Ramos (cell line): ENCODE data around the gene APOBEC2.

Experiments used
- in situ Hi-C: fragments of 300-500 bp; cut with MboI; formaldehyde crosslinking; loops from one replicate; pipeline ENCODE4 v1.14.3; 2022; ENCODE audit warnings: low sequenced_read_pairs; ENCODE audit not compliant: unreplicated experiment

The APOBEC2 gene

DNA sequence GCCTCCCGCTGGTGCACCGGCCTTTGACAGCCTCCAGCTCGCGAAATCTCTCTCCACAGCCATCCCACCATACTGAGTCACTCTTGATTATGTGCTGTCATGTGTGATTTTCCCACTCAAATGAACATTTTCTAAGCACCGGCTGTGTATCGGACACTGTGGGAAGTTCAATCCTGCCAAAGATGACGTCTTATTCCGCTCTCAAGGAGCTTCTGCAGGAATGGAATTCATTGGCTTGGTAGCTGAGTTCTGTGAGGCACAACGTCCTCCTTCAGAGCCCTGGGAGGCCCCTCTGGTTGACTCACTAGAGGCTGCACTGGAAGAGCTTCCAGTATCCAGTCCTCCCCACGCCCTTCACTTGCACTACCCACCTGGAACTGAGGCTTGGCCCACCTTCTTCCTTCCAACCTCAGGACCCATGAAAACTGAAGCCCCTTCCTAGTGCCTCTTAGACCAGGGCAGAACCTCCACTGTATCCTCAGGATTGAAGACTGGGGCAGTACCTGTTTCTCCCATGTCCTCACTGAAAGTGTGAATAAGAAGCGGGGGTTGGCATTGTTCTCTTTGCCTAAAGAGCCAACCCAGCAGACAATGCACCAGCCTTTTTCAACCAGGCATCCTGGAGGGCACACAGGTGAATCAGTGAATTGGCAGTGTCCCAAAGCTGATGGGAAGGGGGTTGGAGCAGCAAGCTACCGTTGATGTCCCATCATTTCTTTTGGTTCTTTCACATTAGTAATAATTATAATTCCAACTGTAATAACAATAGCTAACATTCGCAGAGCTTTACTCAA, 15.7 kb upstream of the APOBEC2 start:
- in situ Hi-C loops = no loop called here

DNA sequence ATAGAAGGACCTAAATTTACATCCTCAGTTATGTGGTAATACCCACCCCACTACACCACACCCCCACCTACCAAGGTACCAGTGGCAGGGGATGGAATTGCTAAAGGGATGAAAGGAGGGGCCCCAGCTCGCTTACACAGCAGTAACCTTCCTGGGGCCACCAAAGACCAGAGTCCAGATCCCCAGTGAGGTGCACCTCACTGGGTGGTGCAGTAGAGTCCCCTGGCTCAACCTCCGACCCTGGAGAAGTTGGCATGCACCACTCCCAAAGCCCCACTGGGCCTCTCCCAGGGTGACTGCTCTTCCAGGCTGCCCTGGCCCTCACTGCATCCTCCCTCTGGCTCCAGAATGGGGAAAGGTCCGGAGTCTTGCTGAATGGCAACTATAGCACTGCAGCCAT, 14.8 kb upstream of the APOBEC2 start:
- in situ Hi-C loops = no loop called here

DNA sequence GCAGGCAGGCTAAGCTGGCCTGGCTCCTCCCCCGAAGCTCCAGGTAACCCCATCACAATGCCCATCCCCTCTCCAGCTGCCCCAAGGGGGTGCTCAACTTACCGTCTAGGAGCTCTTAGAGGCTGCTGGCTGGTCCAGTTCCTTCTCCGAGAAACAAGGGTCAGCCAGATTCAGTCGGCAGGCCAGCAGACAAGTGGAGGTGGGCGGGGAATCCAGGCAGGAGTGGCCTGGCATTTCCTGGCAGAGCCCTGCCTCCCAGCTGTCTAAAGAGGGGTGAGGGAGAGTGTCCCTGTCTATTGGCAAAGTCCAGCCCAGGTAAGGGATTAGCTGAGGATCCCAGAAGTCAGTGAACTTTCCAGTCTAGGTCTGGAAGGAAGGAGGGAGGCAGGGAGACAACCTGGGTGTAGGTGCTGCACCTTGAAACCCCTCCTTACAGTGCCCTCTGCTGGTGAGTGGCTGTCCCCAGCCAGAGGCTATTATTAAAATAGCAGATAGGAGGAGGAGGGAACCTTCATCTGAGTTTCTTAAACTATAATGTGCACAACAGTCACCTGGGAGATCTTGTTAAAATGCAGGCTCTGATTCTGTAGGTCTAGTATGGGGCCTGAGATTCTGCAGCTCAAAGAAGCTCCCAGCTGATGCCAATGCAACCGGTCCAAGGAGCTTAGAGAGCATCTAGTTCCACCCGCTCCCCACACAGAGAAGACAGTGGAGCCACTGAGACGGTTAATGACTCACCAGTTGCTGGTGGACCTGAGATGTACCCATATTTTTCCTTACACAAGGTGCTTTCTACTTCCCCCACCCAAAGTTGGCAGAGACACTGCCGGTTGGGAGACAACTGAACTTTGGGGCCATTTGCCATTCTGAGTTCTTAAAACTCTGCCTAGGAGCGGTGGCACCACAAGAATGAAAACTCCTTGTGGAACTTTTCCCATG, 13.7 kb upstream of the APOBEC2 start, which contains the start of gene UNC5CL:
Gene UNC5CL, minus strand, starts transcription at position 162 of the 939 bp plus-strand sequence. CDS start 4,147 bp downstream, outside the sequence.
- in situ Hi-C loops = no loop called here

DNA sequence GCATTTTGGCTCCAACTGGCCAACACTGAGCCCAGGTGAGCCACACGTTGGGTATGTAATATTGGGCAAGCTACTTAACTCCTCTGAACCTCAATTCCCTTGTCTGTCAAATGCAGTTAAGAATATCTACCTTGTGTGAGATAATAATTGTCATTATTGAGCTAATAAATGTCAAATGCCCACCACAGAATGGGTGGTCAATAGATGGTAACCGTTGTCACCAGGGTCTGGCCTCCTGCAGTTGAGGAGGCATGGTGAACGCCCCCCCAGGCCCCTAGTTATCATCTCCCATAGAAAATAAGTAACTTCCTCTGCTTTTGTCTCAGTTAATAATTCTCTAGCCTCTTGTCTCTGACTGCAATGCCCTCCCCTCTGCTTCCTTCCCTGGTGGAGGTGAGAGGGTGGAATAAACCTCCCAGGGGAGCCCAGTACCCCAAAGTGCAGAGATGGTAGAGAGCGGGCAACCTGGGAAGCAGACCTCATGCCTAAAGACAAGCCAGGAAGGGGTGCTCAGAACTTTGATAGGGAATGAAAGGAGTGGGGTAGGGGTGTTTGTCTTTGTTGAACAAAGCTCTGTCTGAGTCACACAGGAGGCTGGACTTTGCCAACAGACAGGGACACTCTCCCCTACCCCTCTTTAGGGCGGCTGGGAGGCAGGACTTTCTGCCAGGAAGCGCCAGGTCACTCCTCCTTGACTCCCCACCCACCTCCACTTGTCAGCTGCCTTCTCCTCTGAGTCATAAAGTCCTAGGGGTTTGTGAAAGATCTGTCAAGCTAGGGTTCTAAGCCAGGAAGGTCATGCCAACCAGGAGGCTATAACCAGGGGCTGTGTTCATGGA, 12.7 kb upstream of the APOBEC2 start:
- in situ Hi-C loops = no loop called here

DNA sequence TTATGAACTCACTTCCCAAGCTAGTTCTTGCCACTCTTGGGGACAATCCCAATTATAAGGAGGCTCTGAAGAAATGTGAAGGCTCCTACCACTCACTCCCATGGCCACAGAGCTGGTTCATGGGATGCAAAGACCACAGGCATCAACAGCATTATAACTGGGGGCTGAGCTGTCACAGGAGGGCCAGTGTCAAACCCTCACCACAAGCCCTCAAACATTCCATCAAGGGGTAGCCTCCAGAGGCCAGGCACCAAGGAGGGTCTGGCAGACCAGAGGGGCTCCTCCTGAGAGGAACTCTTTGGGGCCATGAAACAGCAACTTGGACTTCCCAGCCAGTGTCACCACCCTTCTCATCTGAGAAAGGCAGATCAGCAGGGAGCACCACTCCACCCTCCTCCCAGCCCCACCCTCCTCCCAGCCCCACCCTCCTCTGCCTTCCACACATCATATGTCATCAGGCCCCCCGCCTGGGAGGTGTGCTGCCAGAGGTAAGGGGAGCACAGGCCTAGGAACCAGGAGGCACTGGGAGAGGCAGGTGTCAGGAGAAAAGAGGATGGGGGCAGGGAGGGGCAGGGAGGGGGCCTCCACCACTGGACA, 12.0 kb upstream of the APOBEC2 start:
- in situ Hi-C loops = no loop called here

DNA sequence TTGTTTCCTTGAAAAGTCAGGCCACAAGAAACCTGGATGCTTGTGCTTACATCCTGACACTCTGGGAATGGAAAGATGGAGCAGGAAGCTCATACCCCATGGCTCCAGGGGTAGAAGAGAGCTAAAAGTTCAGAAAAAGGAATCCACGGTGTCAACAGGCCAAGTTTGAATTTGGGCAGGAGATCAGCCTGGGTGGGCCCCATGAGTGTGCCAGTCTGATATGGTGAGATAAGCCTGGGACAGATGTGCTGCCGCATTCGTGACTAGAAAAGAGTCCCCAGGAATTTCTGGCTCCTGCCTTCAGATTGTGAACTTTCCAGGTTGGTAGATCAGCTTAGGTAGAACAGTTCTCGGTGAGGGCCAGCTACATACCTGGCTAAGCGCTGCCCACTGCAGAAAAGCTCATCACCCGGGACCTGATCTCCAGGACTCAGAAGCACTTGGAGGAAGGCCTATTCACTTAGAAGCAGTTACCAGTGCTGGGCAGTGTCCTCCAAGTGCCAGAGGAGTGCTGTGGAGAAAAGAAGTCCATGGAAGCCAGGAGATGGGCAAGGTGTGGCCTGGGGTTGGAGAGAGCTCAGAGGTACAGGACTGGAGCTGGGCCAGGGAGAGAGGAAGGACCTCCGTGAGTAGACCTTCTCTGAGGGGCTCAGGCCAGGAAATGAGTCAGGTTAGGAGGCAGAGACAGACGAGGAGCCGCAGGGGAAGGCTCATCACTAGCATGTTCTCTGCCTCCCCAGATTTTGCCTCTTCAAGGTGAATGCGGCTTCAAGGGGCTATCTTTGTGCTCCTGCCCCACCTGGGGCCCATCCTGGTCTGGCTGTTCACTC, 10.6 kb upstream of the APOBEC2 start, which contains the start of gene TSPO2:
Gene TSPO2, plus strand, starts transcription at position 242 of the 830 bp plus-strand sequence. Its CDS starts 519 bp downstream, at position 761.
- in situ Hi-C loops = no loop called here

DNA sequence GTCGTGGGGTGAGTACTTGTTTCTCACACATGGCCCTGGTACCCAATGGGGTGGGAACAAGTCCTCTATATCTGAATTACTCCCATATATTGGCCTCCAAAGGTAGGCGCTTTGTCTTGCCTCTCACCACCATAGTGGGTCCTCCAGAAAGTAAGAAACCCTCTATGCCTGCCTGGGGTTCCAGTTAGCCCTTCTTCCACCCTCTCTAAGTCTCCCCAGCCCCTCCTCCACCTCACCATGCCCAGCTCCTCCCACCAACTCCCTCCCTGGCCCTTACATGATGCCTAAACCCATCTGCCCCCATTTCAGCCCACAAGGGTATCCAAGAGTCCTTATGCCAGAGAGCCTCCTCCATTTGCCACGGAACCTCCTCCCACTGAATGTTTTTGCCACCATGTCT, 9.9 kb upstream of the APOBEC2 start:
- in situ Hi-C loops = no loop called here

GRCh38 chr6:41045664-41046063, 7.3 kb upstream of the APOBEC2 start:
- in situ Hi-C loops = no loop called here

DNA sequence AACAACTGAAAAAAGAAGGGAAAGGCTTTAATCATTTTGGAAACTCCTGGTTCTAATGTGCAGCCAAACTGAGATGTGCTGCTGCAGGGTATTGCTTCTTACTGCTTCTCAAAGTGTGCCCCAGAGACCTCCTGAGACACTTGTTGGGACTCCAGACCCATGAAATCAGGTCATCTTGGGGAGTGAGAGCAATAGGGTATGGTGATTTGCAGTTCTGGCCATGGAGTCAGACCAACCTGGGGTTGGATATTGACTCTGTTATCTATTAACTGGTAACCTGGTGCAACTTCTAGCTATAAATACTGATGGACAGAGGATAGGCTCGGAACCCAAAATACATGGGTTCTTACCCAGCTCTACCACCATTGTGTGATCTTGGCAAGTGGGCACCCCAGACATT, 6.9 kb upstream of the APOBEC2 start:
- in situ Hi-C loops = no loop called here

- in situ Hi-C loops = no loop called here
Measured at GRCh38 chr6:41047306-41047705, 5.7 kb upstream of the APOBEC2 start.

DNA sequence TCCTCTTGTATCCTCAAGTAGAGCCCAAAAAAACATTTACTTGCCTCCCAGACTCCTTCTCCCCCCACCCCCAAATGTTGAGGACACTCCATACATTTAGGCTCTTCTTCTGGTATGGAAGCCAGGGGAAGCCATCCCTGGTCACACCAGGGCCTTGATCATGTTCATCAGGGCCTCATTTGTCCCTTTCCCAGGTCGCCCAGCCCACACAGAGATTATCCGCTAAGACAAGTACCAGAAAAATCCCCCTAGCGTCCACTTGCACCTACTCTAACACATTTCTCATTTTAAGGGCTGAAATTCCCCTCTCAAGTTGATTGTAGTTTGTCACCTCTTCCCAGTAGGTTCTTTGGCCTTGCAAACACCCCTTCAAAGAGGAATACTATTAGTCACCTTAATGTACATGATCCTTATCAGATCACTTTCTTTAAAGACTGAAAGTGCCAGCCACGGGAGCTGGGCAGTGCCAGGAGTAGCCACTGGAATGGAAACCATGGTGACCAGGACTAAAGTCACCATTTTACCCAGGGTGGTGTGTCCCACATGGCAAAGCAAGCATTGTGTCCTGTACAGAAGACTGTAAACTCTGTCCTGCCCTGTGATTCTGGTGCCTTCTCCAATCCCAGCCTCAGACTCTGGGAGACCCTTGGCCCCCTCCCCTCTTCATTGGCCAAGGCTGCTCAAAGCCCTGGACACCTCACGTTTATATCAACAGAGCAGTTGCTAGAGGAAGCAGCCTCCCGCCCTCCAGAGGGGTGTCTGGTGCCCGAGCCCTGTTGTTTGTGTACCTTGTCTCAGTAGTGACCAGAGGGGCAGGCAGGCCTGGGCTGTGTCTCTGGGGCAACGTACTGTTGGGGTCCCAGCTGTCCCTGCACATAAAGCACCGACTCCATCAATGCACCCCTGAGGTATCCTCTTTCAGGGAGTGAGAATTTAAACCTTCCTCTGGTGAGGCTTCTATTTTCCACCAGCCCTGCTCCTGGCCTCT, 5.0 kb upstream of the APOBEC2 start:
- in situ Hi-C loops = no loop called here

- in situ Hi-C loops = no loop called here
Measured at GRCh38 chr6:41049521-41049920, 3.5 kb upstream of the APOBEC2 start.

DNA sequence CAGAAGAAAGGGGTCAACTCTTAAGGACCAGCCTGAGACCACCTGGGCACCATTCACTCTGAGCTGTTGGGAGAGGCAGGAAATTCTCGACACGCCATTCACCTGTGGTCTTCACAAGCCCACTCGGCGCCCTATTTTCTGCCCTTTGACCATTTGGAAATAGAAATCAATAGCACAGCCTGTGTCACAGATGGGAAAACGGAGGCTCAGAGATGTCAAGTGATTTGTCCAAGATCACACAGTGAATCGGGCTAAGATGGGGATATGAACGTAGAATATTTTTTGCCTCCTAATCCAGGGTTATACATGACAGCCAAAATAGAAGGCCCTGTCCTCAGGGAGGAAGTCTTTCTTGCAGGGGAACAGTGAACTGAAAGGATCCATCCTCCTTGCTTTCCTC, 3.0 kb upstream of the APOBEC2 start:
- in situ Hi-C loops = no loop called here

DNA sequence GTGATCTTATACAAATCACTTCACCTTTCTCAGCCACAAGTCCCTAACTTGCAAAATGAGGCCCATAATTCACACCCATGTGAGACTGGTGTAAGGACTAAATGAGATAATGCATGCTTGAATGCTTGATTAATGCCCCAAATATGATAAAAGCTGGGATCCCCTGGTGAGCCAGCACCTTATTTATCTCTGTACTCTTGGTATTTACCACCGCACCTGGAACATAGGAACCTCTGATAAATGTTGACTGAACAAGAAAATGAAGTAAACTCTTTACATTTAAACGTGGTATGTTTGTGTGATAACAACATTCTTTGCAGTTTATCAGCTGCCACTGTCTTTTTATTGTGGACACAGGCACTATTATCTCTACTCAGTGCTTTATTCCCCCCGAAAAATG, 2.5 kb upstream of the APOBEC2 start:
- in situ Hi-C loops = no loop called here

- in situ Hi-C loops = no loop called here
Measured at GRCh38 chr6:41051873-41052272, 1.1 kb upstream of the APOBEC2 start.

DNA sequence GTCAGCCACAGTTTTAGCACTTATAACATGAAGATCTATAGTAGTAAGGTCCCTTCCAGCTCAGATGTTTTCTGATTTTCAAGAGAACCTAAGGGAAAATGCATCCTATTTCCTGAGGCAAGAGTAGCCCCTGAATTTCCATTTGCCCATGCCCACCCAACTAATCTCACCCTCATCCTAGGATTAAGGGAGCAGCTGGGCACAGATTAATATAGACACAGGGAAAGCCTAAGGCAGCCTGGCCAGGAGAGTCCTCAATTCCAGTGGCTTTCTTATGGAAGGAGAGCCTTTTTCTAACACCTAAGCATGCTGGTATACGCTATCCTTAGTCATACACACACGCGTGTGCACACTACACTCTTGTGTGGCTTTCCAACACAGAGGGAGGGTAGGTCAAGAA, 1.5 kb downstream of the APOBEC2 start:
- in situ Hi-C loops = no loop called here

- in situ Hi-C loops = no loop called here
Measured at GRCh38 chr6:41055149-41055548, 2.1 kb downstream of the APOBEC2 start.
